ENCODE results near the gene PDE6C. TPM values are rescaled to one million over a fixed set of nuclear protein-coding genes. Genes with fewer than 3 reads are reported as not detected.

PDE6C gene
- total RNA-seq, result not detected

- intact Hi-C loops (cut with DNase I; ENCODE audit: low total_unique reads), result no loop called here
- TF ChIP-seq CTCF (IDR thresholded peaks at IDR 0.05) (no peak), POLR2A (IDR thresholded peaks at IDR 0.05) (no peak)
- 77 to 86% methylated on average over 6 of the region's 6 CpGs for WGBS, 2 donors
- H3K4me3 ChIP-seq (ENCODE audit: low read depth, poor library complexity, severe bottlenecking), result no peak within 1 kb of the TSS
- DNase-seq (ENCODE audit: low spot score in 2 of 2), result no peak
Measured at GRCh38 chr10:93612311-93612710, at the start of gene PDE6C. PDE6C (plus strand) TSS chr10:93612537; CDS start chr10:93612726, 189 bp downstream.

- intact Hi-C loops (cut with DNase I; ENCODE audit: low total_unique reads), result no loop called here
- WGBS, 2 donors, result 76 to 83% methylated on average over 3 of the region's 3 CpGs
- no peak overlapping the region for H3K4me3 ChIP-seq (ENCODE audit: low read depth, poor library complexity, severe bottlenecking)
- no peak for TF ChIP-seq POLR2A (IDR thresholded peaks at IDR 0.05)
- TF ChIP-seq CTCF (IDR thresholded peaks at IDR 0.05), result no peak
- DNase-seq (ENCODE audit: low spot score in 2 of 2), result no peak
Measured at GRCh38 chr10:93565446-93565845, 46.9 kb upstream of the PDE6C start.

GRCh38 chr10:93566435-93567276 is 45.7 kb upstream of the PDE6C start, which contains the start of gene FFAR4:
FFAR4 (plus strand) TSS chr10:93566665; CDS start chr10:93566721, 56 bp downstream.
- TF ChIP-seq CTCF (IDR thresholded peaks at IDR 0.05) (no peak), POLR2A (IDR thresholded peaks at IDR 0.05) (no peak)
- intact Hi-C loops (cut with DNase I; ENCODE audit: low total_unique reads), result no loop called here
- DNase-seq (ENCODE audit: low spot score in 2 of 2), result no peak
- no peak within 1 kb of the TSS for H3K4me3 ChIP-seq (ENCODE audit: low read depth, poor library complexity, severe bottlenecking)
- 1 to 3% methylated on average over 38 to 81 of the region's 85 CpGs for WGBS, 2 donors

GRCh38 chr10:93567277-93568104 is 44.8 kb upstream of the PDE6C start:
- intact Hi-C loops (cut with DNase I; ENCODE audit: low total_unique reads), result no loop called here
- WGBS, 2 donors, result 9 to 22% methylated on average over 33 of the region's 33 CpGs
- DNase-seq (ENCODE audit: low spot score in 2 of 2), result no peak
- H3K4me3 ChIP-seq (ENCODE audit: low read depth, poor library complexity, severe bottlenecking), result no peak overlapping the region
- TF ChIP-seq POLR2A (IDR thresholded peaks at IDR 0.05), result no peak
- no peak for TF ChIP-seq CTCF (IDR thresholded peaks at IDR 0.05)

GRCh38 chr10:93568105-93568390 is 44.3 kb upstream of the PDE6C start:
- 11% methylated on average over 21 of the region's 21 CpGs for WGBS, 2 donors
- no peak for DNase-seq (ENCODE audit: low spot score in 2 of 2)
- intact Hi-C loops (cut with DNase I; ENCODE audit: low total_unique reads), result no loop called here
- no peak for TF ChIP-seq CTCF (IDR thresholded peaks at IDR 0.05)
- no peak for TF ChIP-seq POLR2A (IDR thresholded peaks at IDR 0.05)
- no peak overlapping the region for H3K4me3 ChIP-seq (ENCODE audit: low read depth, poor library complexity, severe bottlenecking)

All from lower leg skin (tissue), 4 donors.